ENCODE data around the gene NUP54.

Gene NUP54

GRCh38 chr4:76066546-76066945, 81.7 kb downstream of the NUP54 start:
- no peak for DNase-seq

Measured in NCI-H2081 treated with DMSO at 0.1 percent for 48 hours (cell line).